Measurements from ENCODE around the gene GDF2.

The GDF2 gene

DNA sequence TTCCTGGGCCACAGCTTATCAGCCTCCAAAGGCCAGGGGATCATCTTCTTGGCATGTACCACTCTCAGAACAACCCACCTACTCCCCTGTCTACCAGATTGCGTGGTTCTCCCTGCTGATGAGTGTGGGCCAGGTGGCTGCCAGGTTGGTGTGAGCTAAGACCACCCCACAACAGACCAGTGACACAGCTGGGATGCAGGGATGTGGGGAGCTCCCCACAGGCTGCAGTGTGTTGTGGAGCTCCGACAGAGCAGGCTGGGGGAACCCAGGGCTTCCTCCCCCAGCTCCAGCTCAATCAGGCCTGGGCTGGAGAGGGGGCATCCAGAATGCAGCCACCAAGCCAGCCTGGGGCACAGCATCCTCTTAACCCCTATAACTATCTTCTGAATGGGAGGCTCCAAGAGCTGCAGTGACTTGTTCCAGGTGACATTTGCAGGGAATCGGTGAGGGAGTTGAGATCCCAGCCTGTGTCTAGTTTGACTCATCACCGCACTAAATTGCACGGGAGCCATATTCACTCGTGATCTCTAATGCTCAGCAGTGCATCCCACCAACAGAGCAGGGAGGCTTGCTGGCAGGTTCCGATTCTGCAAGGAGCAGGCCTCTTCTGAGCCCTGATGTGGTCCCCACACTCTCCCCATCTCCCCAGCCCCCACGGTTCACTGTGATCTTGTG lies 596 bp upstream of the GDF2 start:
- no peaks in the 10 kb centered on the region for H3K36me3 ChIP-seq (ENCODE audit: control insufficient read depth in 1 of 2, insufficient read depth in 2 of 2, low read length in 2 of 2)
- peaks cover 0 to 12% of the 10 kb centered on the region in 2 donors for H3K27me3 ChIP-seq (ENCODE audit: control insufficient read depth in 1 of 2, insufficient read depth in 2 of 2, low read length in 2 of 2)
- H3K9me3 ChIP-seq (ENCODE audit: control insufficient read depth in 1 of 2, low read length in 2 of 2), result no peaks in the 10 kb centered on the region
- H3K9ac ChIP-seq (ENCODE audit: low read depth in 1 of 2, low read length in 2 of 2), result no peak overlapping the region
- H3K4me3 ChIP-seq (ENCODE audit: low read depth in 1 of 2, low read length in 2 of 2), result no peak overlapping the region
- no peaks in the 10 kb centered on the region for H3K4me1 ChIP-seq (ENCODE audit: control insufficient read depth in 1 of 2, insufficient read depth in 2 of 2, low read length in 2 of 2)
- H3K27ac ChIP-seq (ENCODE audit: low read depth, low read length), result no peak overlapping the region

DNA sequence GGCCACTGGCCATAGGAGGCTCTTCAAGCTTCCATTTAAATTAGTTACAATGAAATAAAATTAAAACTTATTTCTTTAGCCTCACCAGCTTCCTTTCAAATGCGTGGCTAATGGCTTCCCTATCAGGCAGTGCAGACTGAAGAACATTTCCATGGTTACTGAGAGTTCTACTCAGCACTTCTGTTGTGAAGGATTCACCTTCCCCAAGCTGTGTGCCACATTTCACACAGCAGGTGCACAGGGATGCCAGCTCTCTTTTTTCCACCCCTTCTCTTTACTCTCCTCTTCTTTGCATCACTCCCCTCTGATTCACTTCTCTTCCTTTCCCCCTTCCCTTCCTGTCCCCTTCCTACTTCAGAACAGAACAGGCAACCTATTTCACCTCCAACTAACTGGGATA lies 833 bp downstream of the GDF2 start:
- Histone ChIP-seq H3K36me3 (ENCODE audit: control insufficient read depth in 1 of 2, insufficient read depth in 2 of 2, low read length in 2 of 2) (no peaks in the 10 kb centered on the region), H3K27ac (ENCODE audit: low read depth, low read length) (no peak overlapping the region)

DNA sequence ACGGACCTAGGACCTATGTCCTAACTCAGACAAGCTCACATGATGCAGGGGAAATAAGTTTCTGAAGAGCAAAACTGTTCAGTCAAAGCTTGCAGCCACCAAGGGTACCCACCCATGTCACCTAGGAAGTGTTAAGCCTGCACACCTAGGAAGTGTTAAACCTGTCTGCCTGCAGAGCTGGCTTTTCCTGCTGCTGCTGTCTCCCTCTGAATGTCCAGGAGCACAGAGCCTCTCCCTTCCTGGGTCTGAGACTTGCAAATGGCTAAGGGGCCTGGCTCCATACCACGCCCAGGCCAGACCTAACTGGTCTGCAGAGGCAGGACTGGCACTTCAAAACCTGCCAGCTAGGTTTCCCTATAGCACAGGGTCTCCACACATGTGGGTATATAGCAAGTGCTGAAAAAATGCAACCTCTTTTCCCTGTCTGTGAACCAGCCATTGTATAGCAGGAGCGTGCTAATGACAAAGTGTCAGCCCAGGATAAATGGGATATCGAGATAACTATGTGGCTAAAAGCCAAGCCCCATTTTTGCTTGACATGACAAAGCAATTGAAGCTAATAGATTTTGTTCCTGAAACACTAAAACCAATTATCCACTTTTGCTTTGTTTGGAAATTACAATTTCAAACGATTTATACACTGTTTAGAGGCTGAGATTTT lies 1.5 kb downstream of the GDF2 start:
- Histone ChIP-seq H3K27me3 (ENCODE audit: control insufficient read depth in 1 of 2, insufficient read depth in 2 of 2, low read length in 2 of 2) (peaks cover 0 to 12% of the 10 kb centered on the region in 2 donors), H3K4me1 (ENCODE audit: control insufficient read depth in 1 of 2, insufficient read depth in 2 of 2, low read length in 2 of 2) (no peaks in the 10 kb centered on the region), H3K4me3 (ENCODE audit: low read depth in 1 of 2, low read length in 2 of 2) (no peak overlapping the region), H3K9me3 (ENCODE audit: control insufficient read depth in 1 of 2, low read length in 2 of 2) (no peaks in the 10 kb centered on the region), H3K36me3 (ENCODE audit: control insufficient read depth in 1 of 2, insufficient read depth in 2 of 2, low read length in 2 of 2) (no peaks in the 10 kb centered on the region), H3K9ac (ENCODE audit: low read depth in 1 of 2, low read length in 2 of 2) (no peak overlapping the region), H3K27ac (ENCODE audit: low read depth, low read length) (no peak overlapping the region)

More for the DNA sequence above, 833 bp downstream of the GDF2 start:
- no peaks in the 10 kb centered on the region for H3K4me1 ChIP-seq (ENCODE audit: control insufficient read depth in 1 of 2, insufficient read depth in 2 of 2, low read length in 2 of 2)
- H3K27me3 ChIP-seq (ENCODE audit: control insufficient read depth in 1 of 2, insufficient read depth in 2 of 2, low read length in 2 of 2), result peaks cover 0 to 12% of the 10 kb centered on the region in 2 donors
- no peaks in the 10 kb centered on the region for H3K9me3 ChIP-seq (ENCODE audit: control insufficient read depth in 1 of 2, low read length in 2 of 2)
- no peak overlapping the region for H3K4me3 ChIP-seq (ENCODE audit: low read depth in 1 of 2, low read length in 2 of 2)
- no peak overlapping the region for H3K9ac ChIP-seq (ENCODE audit: low read depth in 1 of 2, low read length in 2 of 2)

DNA sequence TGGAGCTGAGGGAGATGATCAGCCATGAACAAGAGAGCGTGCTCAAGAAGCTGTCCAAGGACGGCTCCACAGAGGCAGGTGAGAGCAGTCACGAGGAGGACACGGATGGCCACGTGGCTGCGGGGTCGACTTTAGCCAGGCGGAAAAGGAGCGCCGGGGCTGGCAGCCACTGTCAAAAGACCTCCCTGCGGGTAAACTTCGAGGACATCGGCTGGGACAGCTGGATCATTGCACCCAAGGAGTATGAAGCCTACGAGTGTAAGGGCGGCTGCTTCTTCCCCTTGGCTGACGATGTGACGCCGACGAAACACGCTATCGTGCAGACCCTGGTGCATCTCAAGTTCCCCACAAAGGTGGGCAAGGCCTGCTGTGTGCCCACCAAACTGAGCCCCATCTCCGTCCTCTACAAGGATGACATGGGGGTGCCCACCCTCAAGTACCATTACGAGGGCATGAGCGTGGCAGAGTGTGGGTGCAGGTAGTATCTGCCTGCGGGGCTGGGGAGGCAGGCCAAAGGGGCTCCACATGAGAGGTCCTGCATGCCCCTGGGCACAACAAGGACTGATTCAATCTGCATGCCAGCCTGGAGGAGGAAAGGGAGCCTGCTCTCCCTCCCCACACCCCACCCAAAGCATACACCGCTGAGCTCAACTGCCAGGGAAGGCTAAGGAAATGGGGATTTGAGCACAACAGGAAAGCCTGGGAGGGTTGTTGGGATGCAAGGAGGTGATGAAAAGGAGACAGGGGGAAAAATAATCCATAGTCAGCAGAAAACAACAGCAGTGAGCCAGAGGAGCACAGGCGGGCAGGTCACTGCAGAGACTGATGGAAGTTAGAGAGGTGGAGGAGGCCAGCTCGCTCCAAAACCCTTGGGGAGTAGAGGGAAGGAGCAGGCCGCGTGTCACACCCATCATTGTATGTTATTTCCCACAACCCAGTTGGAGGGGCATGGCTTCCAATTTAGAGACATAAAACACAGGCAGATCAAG lies 3.3 kb downstream of the GDF2 start:
- Histone ChIP-seq H3K9me3 (ENCODE audit: control insufficient read depth in 1 of 2, low read length in 2 of 2) (no peaks in the 10 kb centered on the region), H3K27me3 (ENCODE audit: control insufficient read depth in 1 of 2, insufficient read depth in 2 of 2, low read length in 2 of 2) (peaks cover 0 to 7% of the 10 kb centered on the region in 2 donors), H3K9ac (ENCODE audit: low read depth in 1 of 2, low read length in 2 of 2) (no peak overlapping the region), H3K4me1 (ENCODE audit: control insufficient read depth in 1 of 2, insufficient read depth in 2 of 2, low read length in 2 of 2) (peaks cover 7 to 11% of the 10 kb centered on the region in 2 donors), H3K27ac (ENCODE audit: low read depth, low read length) (no peak overlapping the region), H3K4me3 (ENCODE audit: low read depth in 1 of 2, low read length in 2 of 2) (no peak overlapping the region), H3K36me3 (ENCODE audit: control insufficient read depth in 1 of 2, insufficient read depth in 2 of 2, low read length in 2 of 2) (no peaks in the 10 kb centered on the region)

DNA sequence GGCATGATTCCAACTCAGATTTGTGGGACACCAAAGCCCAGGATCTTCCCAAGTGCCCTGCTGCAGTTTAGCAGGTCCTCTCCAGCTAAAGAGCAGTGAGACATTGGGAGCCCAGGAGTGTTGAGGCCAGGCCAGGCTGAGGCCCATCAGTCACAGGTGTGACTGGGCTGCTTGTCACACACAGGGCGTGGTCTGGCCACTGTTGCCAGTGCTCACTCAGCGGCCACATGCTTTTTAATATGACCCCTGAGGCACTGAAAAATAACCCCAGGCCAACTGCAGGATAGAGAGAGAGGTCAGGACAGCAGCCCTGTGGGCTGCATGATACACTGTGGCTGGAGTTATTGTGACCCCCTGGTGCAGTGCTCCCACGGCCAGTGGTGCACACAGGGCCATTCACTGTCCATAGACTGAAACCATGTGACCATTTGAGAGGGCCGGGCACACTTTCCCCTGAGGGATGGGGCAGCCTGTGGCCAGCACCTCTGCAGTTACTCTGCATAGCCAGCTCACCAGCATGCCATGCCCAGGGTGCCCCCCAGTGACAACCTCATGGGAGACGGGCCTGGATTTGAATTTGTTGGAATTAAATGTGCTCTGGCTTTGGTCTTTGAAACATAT lies 4.2 kb downstream of the GDF2 start:
- no peak overlapping the region for H3K4me3 ChIP-seq (ENCODE audit: low read depth in 1 of 2, low read length in 2 of 2)
- H3K27ac ChIP-seq (ENCODE audit: low read depth, low read length), result no peak overlapping the region
- no peak overlapping the region for H3K9ac ChIP-seq (ENCODE audit: low read depth in 1 of 2, low read length in 2 of 2)
- H3K9me3 ChIP-seq (ENCODE audit: control insufficient read depth in 1 of 2, low read length in 2 of 2), result no peaks in the 10 kb centered on the region
- H3K36me3 ChIP-seq (ENCODE audit: control insufficient read depth in 1 of 2, insufficient read depth in 2 of 2, low read length in 2 of 2), result no peaks in the 10 kb centered on the region
- H3K27me3 ChIP-seq (ENCODE audit: control insufficient read depth in 1 of 2, insufficient read depth in 2 of 2, low read length in 2 of 2), result peaks cover 0 to 7% of the 10 kb centered on the region in 2 donors
- peaks cover 13 to 16% of the 10 kb centered on the region in 2 donors for H3K4me1 ChIP-seq (ENCODE audit: control insufficient read depth in 1 of 2, insufficient read depth in 2 of 2, low read length in 2 of 2)

DNA sequence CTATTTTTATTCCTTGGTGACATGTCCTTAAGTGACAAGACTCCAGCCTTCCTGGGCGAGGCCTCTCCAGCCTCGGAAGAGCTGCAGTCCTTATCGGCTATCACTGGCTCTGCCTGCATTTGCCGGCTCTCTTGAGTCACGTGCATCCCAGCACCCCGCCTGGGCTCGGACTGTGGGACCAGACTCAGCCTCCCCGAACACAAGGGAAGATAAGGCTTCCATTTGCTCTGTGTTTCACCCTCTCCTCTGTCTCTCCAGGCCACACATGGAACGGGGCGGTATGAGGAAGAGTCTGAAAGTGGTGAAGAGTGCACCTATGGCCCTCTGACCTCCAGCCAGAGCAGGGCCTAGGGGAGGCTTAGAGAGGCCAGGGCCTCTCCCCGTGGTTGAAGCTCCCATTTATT lies 4.7 kb downstream of the GDF2 start:
- no peaks in the 10 kb centered on the region for H3K9me3 ChIP-seq (ENCODE audit: control insufficient read depth in 1 of 2, low read length in 2 of 2)
- peaks cover 14 to 19% of the 10 kb centered on the region in 2 donors for H3K4me1 ChIP-seq (ENCODE audit: control insufficient read depth in 1 of 2, insufficient read depth in 2 of 2, low read length in 2 of 2)
- no peak overlapping the region for H3K9ac ChIP-seq (ENCODE audit: low read depth in 1 of 2, low read length in 2 of 2)
- H3K27me3 ChIP-seq (ENCODE audit: control insufficient read depth in 1 of 2, insufficient read depth in 2 of 2, low read length in 2 of 2), result peaks cover 0 to 7% of the 10 kb centered on the region in 2 donors
- H3K27ac ChIP-seq (ENCODE audit: low read depth, low read length), result no peak overlapping the region
- no peaks in the 10 kb centered on the region for H3K36me3 ChIP-seq (ENCODE audit: control insufficient read depth in 1 of 2, insufficient read depth in 2 of 2, low read length in 2 of 2)
- H3K4me3 ChIP-seq (ENCODE audit: low read depth in 1 of 2, low read length in 2 of 2), result no peak overlapping the region

DNA sequence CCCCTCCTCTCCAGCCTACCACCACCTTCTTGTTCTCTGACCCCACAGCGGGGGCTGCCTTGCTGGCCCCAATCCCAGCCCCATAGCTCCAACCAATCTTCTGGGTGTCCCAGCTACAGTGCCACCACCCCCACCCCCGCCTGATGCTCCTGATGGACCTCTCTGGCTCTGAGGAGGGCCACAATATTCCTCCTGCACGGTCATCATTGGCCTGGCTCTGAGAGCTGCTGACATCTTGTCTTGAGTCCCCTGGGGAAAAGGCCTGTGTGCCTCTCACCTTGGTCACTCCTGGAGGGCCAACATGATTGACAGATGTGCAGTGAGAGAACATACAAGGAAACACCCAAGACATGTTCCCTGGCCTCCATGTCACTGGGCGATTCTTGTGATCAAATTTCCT lies 7.6 kb downstream of the GDF2 start:
- H3K9ac ChIP-seq (ENCODE audit: low read depth in 1 of 2, low read length in 2 of 2), result no peak overlapping the region
- H3K36me3 ChIP-seq (ENCODE audit: control insufficient read depth in 1 of 2, insufficient read depth in 2 of 2, low read length in 2 of 2), result no peaks in the 10 kb centered on the region
- H3K9me3 ChIP-seq (ENCODE audit: control insufficient read depth in 1 of 2, low read length in 2 of 2), result no peaks in the 10 kb centered on the region
- H3K4me3 ChIP-seq (ENCODE audit: low read depth in 1 of 2, low read length in 2 of 2), result no peak overlapping the region
- H3K4me1 ChIP-seq (ENCODE audit: control insufficient read depth in 1 of 2, insufficient read depth in 2 of 2, low read length in 2 of 2), result peaks cover 14 to 19% of the 10 kb centered on the region in 2 donors
- no peaks in the 10 kb centered on the region for H3K27me3 ChIP-seq (ENCODE audit: control insufficient read depth in 1 of 2, insufficient read depth in 2 of 2, low read length in 2 of 2)
- H3K27ac ChIP-seq (ENCODE audit: low read depth, low read length), result no peak overlapping the region

DNA sequence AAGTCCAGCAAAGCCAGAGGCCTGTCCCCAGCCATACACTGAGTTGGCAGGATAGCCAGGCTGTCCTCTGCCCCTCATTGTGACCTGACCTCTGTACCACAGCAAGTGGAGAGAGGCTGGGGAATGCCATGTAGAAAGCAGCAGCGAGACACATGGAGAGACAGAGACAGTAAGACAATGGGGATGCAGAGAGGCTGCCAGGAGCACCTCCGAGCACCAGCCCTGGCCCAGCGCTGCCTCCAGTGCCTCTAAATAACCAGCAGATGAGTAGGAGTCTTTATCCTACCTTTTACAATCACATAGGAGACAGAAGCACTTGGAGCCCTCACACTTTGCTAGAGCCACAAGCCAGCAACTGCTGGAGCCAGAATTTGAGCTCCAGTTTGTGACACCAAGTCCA lies 8.1 kb downstream of the GDF2 start:
- Histone ChIP-seq H3K4me1 (ENCODE audit: control insufficient read depth in 1 of 2, insufficient read depth in 2 of 2, low read length in 2 of 2) (peaks cover 14 to 19% of the 10 kb centered on the region in 2 donors), H3K36me3 (ENCODE audit: control insufficient read depth in 1 of 2, insufficient read depth in 2 of 2, low read length in 2 of 2) (no peaks in the 10 kb centered on the region), H3K27me3 (ENCODE audit: control insufficient read depth in 1 of 2, insufficient read depth in 2 of 2, low read length in 2 of 2) (no peaks in the 10 kb centered on the region), H3K9ac (ENCODE audit: low read depth in 1 of 2, low read length in 2 of 2) (no peak overlapping the region), H3K27ac (ENCODE audit: low read depth, low read length) (peak overlapping the region; percentile 2), H3K4me3 (ENCODE audit: low read depth in 1 of 2, low read length in 2 of 2) (no peak overlapping the region), H3K9me3 (ENCODE audit: control insufficient read depth in 1 of 2, low read length in 2 of 2) (no peaks in the 10 kb centered on the region)

DNA sequence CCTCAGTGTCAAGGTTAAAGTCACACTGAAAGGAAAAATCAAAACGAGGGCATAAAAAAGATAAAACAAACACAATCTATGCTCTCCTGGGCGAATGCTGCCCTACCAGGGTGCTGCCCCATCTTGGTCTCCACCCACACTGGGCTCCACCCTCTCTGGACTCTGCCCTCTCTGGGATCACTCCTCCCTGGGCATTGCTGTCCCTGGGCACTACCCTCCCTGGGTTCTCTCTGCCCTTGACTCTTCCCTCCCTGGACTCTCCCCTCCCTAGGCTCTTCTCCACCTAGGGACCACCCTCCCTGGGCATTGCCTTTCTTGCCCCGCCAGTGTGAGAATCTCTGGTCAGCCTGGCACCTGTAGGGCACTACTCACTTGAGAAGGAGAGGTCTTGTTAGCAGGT lies 8.6 kb downstream of the GDF2 start:
- H3K9ac ChIP-seq (ENCODE audit: low read depth in 1 of 2, low read length in 2 of 2), result no peak overlapping the region
- no peak overlapping the region for H3K4me3 ChIP-seq (ENCODE audit: low read depth in 1 of 2, low read length in 2 of 2)
- no peaks in the 10 kb centered on the region for H3K36me3 ChIP-seq (ENCODE audit: control insufficient read depth in 1 of 2, insufficient read depth in 2 of 2, low read length in 2 of 2)
- no peaks in the 10 kb centered on the region for H3K9me3 ChIP-seq (ENCODE audit: control insufficient read depth in 1 of 2, low read length in 2 of 2)
- H3K4me1 ChIP-seq (ENCODE audit: control insufficient read depth in 1 of 2, insufficient read depth in 2 of 2, low read length in 2 of 2), result peaks cover 14 to 19% of the 10 kb centered on the region in 2 donors
- no peak overlapping the region for H3K27ac ChIP-seq (ENCODE audit: low read depth, low read length)
- H3K27me3 ChIP-seq (ENCODE audit: control insufficient read depth in 1 of 2, insufficient read depth in 2 of 2, low read length in 2 of 2), result peaks cover 0 to 3% of the 10 kb centered on the region in 2 donors
